Measurements from ENCODE around the gene TSC22D3.

DNA sequence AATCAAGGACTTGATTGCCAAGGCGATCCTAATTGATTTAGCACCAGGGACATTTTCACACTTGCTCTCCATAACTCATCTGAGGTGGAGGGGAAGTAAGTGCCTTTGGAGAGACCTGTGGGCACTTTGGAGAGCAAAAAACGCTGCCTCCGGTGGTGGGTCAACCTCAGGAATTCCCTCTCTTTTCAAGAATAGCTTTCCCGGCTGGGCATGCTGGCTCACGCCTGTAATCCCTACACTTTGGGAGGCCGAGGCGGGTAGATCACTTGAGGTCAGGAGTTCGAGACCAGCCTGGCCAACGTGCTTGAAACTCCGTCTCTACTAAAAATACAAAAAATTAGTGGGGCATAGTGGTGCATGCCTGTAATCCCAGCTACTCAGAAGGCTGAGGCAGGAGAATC lies 98.1 kb downstream of the TSC22D3 start:
- TF ChIP-seq, protein P1, sequence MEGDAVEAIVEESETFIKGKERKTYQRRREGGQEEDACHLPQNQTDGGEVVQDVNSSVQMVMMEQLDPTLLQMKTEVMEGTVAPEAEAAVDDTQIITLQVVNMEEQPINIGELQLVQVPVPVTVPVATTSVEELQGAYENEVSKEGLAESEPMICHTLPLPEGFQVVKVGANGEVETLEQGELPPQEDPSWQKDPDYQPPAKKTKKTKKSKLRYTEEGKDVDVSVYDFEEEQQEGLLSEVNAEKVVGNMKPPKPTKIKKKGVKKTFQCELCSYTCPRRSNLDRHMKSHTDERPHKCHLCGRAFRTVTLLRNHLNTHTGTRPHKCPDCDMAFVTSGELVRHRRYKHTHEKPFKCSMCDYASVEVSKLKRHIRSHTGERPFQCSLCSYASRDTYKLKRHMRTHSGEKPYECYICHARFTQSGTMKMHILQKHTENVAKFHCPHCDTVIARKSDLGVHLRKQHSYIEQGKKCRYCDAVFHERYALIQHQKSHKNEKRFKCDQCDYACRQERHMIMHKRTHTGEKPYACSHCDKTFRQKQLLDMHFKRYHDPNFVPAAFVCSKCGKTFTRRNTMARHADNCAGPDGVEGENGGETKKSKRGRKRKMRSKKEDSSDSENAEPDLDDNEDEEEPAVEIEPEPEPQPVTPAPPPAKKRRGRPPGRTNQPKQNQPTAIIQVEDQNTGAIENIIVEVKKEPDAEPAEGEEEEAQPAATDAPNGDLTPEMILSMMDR (IDR thresholded peaks at IDR 0.05) = no peak
- TF ChIP-seq POLR2A (IDR thresholded peaks at IDR 0.05) (no peak), EP300 (IDR thresholded peaks at IDR 0.05) (no peak)

All from tibial nerve (tissue), 4 donors.